Gastrocnemius medialis (tissue), 4 donors: ENCODE results near the gene ABI3.

ENCODE experiments used
- POLR2A ChIP-seq, 2 donors: fragments of 450-650 bp; IDR thresholded peaks; one replicate each; pipeline ENCODE4 v1.6.1; 2017; ENCODE audit warnings: antibody characterized with exemption in 2 of 2, mild to moderate bottlenecking in 2 of 2, moderate library complexity in 2 of 2
- TF ChIP-seq, protein P1 (sequence below), 5 experiments: fragments of 450-650 bp in 3 of 5; fragments of 200-600 bp in 2 of 5; sonication (generic) in 2 of 5; IDR thresholded peaks in 4 of 5; conservative IDR thresholded peaks in 1 of 5; 1 replicate in 4 of 5; 2 replicates in 1 of 5; pipeline ENCODE4 v1.5.1; 2016 to 2019; ENCODE audit warnings: antibody characterized with exemption in 5 of 5, mild to moderate bottlenecking in 3 of 5, moderate library complexity in 3 of 5

DNA sequence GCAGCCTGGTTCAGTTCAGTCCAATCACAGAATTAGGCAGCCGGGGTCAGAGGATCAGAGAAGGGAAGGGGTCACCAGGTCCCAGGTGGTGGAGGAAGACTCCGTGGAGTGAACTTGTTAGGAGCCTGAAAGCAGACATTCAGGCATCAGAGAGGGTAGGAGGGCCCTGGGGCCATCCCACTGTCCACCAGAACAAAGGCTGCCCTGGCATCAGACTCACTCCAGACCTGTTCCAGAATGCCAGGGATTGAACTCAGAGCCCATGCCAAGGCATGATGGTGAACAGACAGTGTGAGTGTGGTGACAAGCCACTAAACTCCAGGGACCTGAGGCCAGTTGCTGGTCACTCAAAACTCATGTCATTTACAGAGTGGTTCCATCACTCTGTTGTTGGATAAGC lies 40.3 kb upstream of the ABI3 start:
- TF ChIP-seq, protein P1, sequence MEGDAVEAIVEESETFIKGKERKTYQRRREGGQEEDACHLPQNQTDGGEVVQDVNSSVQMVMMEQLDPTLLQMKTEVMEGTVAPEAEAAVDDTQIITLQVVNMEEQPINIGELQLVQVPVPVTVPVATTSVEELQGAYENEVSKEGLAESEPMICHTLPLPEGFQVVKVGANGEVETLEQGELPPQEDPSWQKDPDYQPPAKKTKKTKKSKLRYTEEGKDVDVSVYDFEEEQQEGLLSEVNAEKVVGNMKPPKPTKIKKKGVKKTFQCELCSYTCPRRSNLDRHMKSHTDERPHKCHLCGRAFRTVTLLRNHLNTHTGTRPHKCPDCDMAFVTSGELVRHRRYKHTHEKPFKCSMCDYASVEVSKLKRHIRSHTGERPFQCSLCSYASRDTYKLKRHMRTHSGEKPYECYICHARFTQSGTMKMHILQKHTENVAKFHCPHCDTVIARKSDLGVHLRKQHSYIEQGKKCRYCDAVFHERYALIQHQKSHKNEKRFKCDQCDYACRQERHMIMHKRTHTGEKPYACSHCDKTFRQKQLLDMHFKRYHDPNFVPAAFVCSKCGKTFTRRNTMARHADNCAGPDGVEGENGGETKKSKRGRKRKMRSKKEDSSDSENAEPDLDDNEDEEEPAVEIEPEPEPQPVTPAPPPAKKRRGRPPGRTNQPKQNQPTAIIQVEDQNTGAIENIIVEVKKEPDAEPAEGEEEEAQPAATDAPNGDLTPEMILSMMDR (IDR thresholded peaks at IDR 0.05 in 4 of 5, conservative IDR thresholded peaks at IDR 0.05 in 1 of 5), result no peak
- no peak for TF ChIP-seq POLR2A (IDR thresholded peaks at IDR 0.05)
